Lower lobe of right lung (tissue), 2 donors: Measurements from ENCODE around the gene IL27RA. TPM values are rescaled to one million over a fixed set of nuclear protein-coding genes. Genes with fewer than 3 reads are reported as not detected.
A peak's percentile ranks its signal among the peaks of the same experiment; 100 is the strongest.

Experiments
- ATAC-seq, 2 donors: fragments of 200-7000 bp; cut with Tn5 transposase; one replicate each; pipeline ENCODE4 v1.9.1; 2020 to 2022; ENCODE audit warnings: mild to moderate bottlenecking in 2 of 2, moderate library complexity in 2 of 2
- DNase-seq: peaks from one replicate; pipeline ENCODE4 v3.0.0-alpha.2; 2020
- H3K27ac ChIP-seq: fragments of 200-600 bp; one replicate; pipeline ENCODE4 v1.8.0; 2022
- H3K27me3 ChIP-seq: fragments of 200-600 bp; one replicate; pipeline ENCODE4 v1.8.0; 2022; ENCODE audit warnings: low read depth
- H3K36me3 ChIP-seq: fragments of 200-600 bp; one replicate; pipeline ENCODE4 v1.8.0; 2022; ENCODE audit warnings: mild to moderate bottlenecking
- H3K4me1 ChIP-seq: fragments of 200-600 bp; one replicate; pipeline ENCODE4 v1.8.0; 2022
- H3K4me3 ChIP-seq: fragments of 200-600 bp; one replicate; pipeline ENCODE4 v1.8.0; 2022; ENCODE audit warnings: mild to moderate bottlenecking
- H3K9me3 ChIP-seq: fragments of 200-600 bp; one replicate; pipeline ENCODE4 v1.8.0; 2022
- intact Hi-C: fragments of 100-400 bp; cut with DNase I; formaldehyde crosslinking; loops from one replicate; pipeline ENCODE4 v1.11.0; 2022
- total RNA-seq: library from RNA; stranded (reverse); fragmentation: NEBNext Ultra II Directional; extraction: Animal tissue kit (Norgen Biotek cat#: 25700); gene quantifications from one replicate; pipeline ENCODE4 v1.2.1, GENCODE V29; 2021
- TF ChIP-seq, protein P1 (sequence below): fragments of 200-600 bp; IDR thresholded peaks from one replicate; pipeline ENCODE4 v1.8.0; 2022; ENCODE audit warnings: antibody characterized with exemption, mild to moderate bottlenecking
- donor health status: DM: no; HTN: yes; CAD: no; lungs with severe emphysema.

The IL27RA gene
- total RNA-seq, 1 donor from 2014 or later: 20.4 TPM

GRCh38 chr19:14070268-14071050, 38.9 kb downstream of the IL27RA start:
- no peaks in the 10 kb centered on the region for H3K9me3 ChIP-seq
- TF ChIP-seq, protein P1, sequence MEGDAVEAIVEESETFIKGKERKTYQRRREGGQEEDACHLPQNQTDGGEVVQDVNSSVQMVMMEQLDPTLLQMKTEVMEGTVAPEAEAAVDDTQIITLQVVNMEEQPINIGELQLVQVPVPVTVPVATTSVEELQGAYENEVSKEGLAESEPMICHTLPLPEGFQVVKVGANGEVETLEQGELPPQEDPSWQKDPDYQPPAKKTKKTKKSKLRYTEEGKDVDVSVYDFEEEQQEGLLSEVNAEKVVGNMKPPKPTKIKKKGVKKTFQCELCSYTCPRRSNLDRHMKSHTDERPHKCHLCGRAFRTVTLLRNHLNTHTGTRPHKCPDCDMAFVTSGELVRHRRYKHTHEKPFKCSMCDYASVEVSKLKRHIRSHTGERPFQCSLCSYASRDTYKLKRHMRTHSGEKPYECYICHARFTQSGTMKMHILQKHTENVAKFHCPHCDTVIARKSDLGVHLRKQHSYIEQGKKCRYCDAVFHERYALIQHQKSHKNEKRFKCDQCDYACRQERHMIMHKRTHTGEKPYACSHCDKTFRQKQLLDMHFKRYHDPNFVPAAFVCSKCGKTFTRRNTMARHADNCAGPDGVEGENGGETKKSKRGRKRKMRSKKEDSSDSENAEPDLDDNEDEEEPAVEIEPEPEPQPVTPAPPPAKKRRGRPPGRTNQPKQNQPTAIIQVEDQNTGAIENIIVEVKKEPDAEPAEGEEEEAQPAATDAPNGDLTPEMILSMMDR: no peak
- no peaks in the 10 kb centered on the region for H3K27me3 ChIP-seq
- intact Hi-C loops: no loop called here
- peaks cover 36% of the 10 kb centered on the region for H3K4me1 ChIP-seq
- no peak overlapping the region for H3K4me3 ChIP-seq
- H3K36me3 ChIP-seq: no peaks in the 10 kb centered on the region
- ATAC-seq (no peak), DNase-seq (no peak)
- H3K27ac ChIP-seq: no peak overlapping the region

GRCh38 chr19:14072535-14073260, 41.1 kb downstream of the IL27RA start, which contains the start of gene MISP3:
Gene MISP3, plus strand, starts transcription at chr19:14072786. Its CDS starts 524 bp downstream, at chr19:14073310.
- Histone ChIP-seq H3K4me3 (peak within 1 kb of the TSS; percentile 86), H3K27me3 (no peaks in the 10 kb centered on the region), H3K27ac (peak within 1 kb of the TSS; percentile 92), H3K9me3 (no peaks in the 10 kb centered on the region), H3K36me3 (no peaks in the 10 kb centered on the region), H3K4me1 (peaks cover 38% of the 10 kb centered on the region)
- ATAC-seq: peak; percentile 81 to 86
- TF ChIP-seq, protein P1: no peak
- intact Hi-C loops: no loop called here
- peak; percentile 86 for DNase-seq

GRCh38 chr19:14073261-14073924, 41.8 kb downstream of the IL27RA start:
- DNase-seq (peak; percentile 88), ATAC-seq (peak; percentile 57 to 73)
- Histone ChIP-seq H3K27ac (peak overlapping the region; percentile 92), H3K4me1 (peaks cover 38% of the 10 kb centered on the region), H3K27me3 (no peaks in the 10 kb centered on the region), H3K36me3 (no peaks in the 10 kb centered on the region), H3K9me3 (no peaks in the 10 kb centered on the region), H3K4me3 (peak overlapping the region; percentile 86)
- TF ChIP-seq, protein P1: peak; percentile 29
- intact Hi-C loops: no loop called here

DNA sequence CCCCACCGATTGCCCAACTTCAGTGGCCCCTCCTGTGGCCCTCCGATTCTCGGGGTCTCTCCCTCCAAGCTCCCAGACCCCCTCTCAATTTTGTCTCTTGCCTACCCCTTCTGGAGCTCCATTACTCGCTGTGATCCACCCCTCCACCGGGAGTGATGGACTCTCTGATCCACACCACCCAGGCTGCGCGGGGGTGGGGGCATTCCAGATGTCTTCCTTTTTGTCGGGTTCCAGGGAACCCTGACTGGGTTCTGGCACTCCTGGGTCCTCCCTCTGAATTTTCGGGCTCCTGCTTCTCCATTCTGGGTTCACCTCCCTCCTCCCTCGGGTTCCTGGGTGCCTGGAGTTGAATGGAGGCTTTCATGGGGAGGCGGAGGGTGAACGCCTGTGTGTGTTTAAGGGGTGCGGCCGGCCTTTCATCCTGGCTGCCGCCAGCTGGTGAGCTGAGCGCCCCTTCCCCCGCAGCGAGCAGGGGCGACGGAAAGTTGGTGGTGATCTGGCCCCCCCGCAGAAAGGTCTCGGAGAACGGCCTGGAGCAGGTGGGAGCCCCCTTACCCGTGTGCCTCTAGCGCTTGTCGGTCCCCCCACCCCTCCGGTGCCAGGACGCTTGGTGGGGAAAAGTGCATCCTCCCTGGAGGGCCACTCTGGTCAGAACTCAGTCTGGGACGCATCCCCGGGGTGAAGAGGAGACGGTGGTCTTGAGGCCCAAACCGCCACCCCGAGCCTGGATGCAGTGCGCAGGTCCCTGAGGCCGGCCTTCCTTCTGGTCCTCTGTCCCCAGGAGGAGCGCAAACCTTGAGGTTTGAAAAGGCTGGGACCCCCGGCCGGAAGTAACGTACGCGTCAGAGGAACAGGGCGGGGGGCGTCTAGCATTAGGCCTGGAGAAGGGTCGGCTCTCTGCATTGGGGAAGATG, 42.6 kb downstream of the IL27RA start:
- Histone ChIP-seq H3K27ac (peak overlapping the region; percentile 92), H3K27me3 (no peaks in the 10 kb centered on the region), H3K36me3 (no peaks in the 10 kb centered on the region), H3K4me3 (peak overlapping the region; percentile 86), H3K9me3 (no peaks in the 10 kb centered on the region), H3K4me1 (peaks cover 38% of the 10 kb centered on the region)
- peak; percentile 1 to 16 for ATAC-seq
- TF ChIP-seq, protein P1: no peak
- no peak for DNase-seq
- intact Hi-C loops: no loop called here
